B cell (primary cell): ENCODE measurements around the gene UGT1A7. TPM values are rescaled to one million over a fixed set of nuclear protein-coding genes. Genes with fewer than 3 reads are reported as not detected.

Experiments
- ATAC-seq: fragments of 200-7000 bp; cut with Tn5 transposase; one replicate; pipeline ENCODE4 v1.10.0; 2021; ENCODE audit warnings: low read depth, mild to moderate bottlenecking, moderate number of reproducible peaks, moderate library complexity
- CTCF ChIA-PET: fragments of 350-600 bp; sonication (Branson Sonifier 250); formaldehyde crosslinking; loops from one replicate; lab custom pipeline; 2021; ENCODE audit warnings: antibody characterized with exemption, inconsistent platforms; lab: Charles Lee
- POLR2A ChIA-PET: fragments of 350-600 bp; sonication (Branson Sonifier 250); formaldehyde crosslinking; loops from one replicate; lab custom pipeline; 2021; ENCODE audit warnings: antibody characterized with exemption; lab: Charles Lee
- DNase-seq: peaks from one replicate; pipeline ENCODE4 v3.0.0; 2013
- H2AFZ ChIP-seq: 2 replicates; pipeline ENCODE4 v1.6.1; 2012; ENCODE audit warnings: mild to moderate bottlenecking, low read depth, low read length; ENCODE audit not compliant: insufficient read depth, poor library complexity, severe bottlenecking
- H3K27ac ChIP-seq, 2 donors: 1 replicate in 1 of 2; 2 replicates in 1 of 2; pipeline ENCODE4 v1.5.1; 2012 to 2013; ENCODE audit warnings: low read length in 2 of 2, mild to moderate bottlenecking in 2 of 2, moderate library complexity in 1 of 2
- H3K27me3 ChIP-seq, 4 experiments: fragments of 200-600 bp in 1 of 4; sonication (generic) in 1 of 4; replicated peaks in 1 of 4; 1 replicate in 2 of 4; 2 replicates in 2 of 4; pipeline versions ENCODE4 v1.6.1 to v1.7.0; 2013 to 2016; ENCODE audit warnings: low read length in 3 of 4, mild to moderate bottlenecking in 2 of 4, mixed read lengths in 1 of 4, moderate library complexity in 1 of 4; ENCODE audit not compliant: insufficient read depth in 4 of 4, control insufficient read depth in 3 of 4; ENCODE audit errors: control extremely low read depth in 1 of 4
- H3K36me3 ChIP-seq, 2 experiments: replicated peaks in 1 of 2; 1 replicate in 1 of 2; 2 replicates in 1 of 2; pipeline versions ENCODE4 v1.6.1 to v1.7.1; 2013; ENCODE audit warnings: low read length in 1 of 2; ENCODE audit not compliant: insufficient read depth in 2 of 2, control insufficient read depth in 1 of 2; ENCODE audit errors: control extremely low read depth in 1 of 2, extremely low read depth in 1 of 2
- H3K4me1 ChIP-seq, 2 donors: fragments of 200-600 bp in 1 of 2; sonication (generic) in 1 of 2; 1 replicate in 1 of 2; 2 replicates in 1 of 2; pipeline versions ENCODE4 v1.5.1 to v1.6.1; 2013 to 2017; ENCODE audit warnings: low read length in 2 of 2; ENCODE audit not compliant: control insufficient read depth in 2 of 2, insufficient read depth in 2 of 2
- H3K4me2 ChIP-seq: replicated peaks from 2 replicates; pipeline ENCODE3; 2012; ENCODE audit warnings: mild to moderate bottlenecking, low read depth, low read length; ENCODE audit not compliant: poor library complexity, severe bottlenecking
- H3K4me3 ChIP-seq, 5 experiments: fragments of 200-600 bp in 1 of 5; sonication (generic) in 1 of 5; 1 replicate in 3 of 5; 2 replicates in 2 of 5; pipeline versions ENCODE4 v1.5.1 to v1.7.0; 2011 to 2016; ENCODE audit warnings: low read length in 4 of 5, mild to moderate bottlenecking in 4 of 5, low read depth in 2 of 5, control low read depth in 1 of 5, moderate library complexity in 1 of 5; ENCODE audit not compliant: insufficient read depth in 1 of 5; ENCODE audit errors: control extremely low read depth in 1 of 5, extremely low read depth in 1 of 5
- H3K79me2 ChIP-seq: fragments of 200-600 bp; sonication (generic); one replicate; pipeline ENCODE4 v1.6.0; 2016; ENCODE audit warnings: low read length; ENCODE audit not compliant: control insufficient read depth, insufficient read depth
- H3K9ac ChIP-seq: fragments of 200-600 bp; sonication (generic); 2 replicates; pipeline ENCODE4 v1.6.1; 2017; ENCODE audit warnings: mild to moderate bottlenecking, low read length, moderate library complexity
- H3K9me3 ChIP-seq, 3 donors: one replicate each; pipeline versions ENCODE4 v1.6.1 to v1.7.1; 2013; ENCODE audit warnings: low read length in 2 of 3; ENCODE audit not compliant: control insufficient read depth in 2 of 3, insufficient read depth in 1 of 3; ENCODE audit errors: control extremely low read depth in 1 of 3
- H4K20me1 ChIP-seq: 2 replicates; pipeline ENCODE4 v1.6.0; 2012; ENCODE audit warnings: mild to moderate bottlenecking, low read length; ENCODE audit not compliant: insufficient read depth, control insufficient read depth, poor library complexity, severe bottlenecking
- H3K27ac Mint-ChIP-seq: one replicate; pipeline ENCODE4 v1.8.0; 2021; ENCODE audit warnings: mixed read lengths
- H3K27me3 Mint-ChIP-seq: one replicate; pipeline ENCODE4 v1.8.0; 2021; ENCODE audit warnings: mixed read lengths
- H3K4me1 Mint-ChIP-seq: one replicate; pipeline ENCODE4 v1.8.0; 2021; ENCODE audit warnings: mixed read lengths
- H3K4me3 Mint-ChIP-seq: one replicate; pipeline ENCODE4 v1.8.0; 2021; ENCODE audit warnings: mixed read lengths
- H3K9me3 Mint-ChIP-seq: one replicate; pipeline ENCODE4 v1.8.0; 2022; ENCODE audit warnings: mixed read lengths; ENCODE audit not compliant: insufficient read depth
- CTCF ChIP-seq: fragments of 200-600 bp; IDR thresholded peaks from one replicate; pipeline ENCODE4 v1.8.0; 2022; ENCODE audit warnings: antibody characterized with exemption, mild to moderate bottlenecking
- EZH2 ChIP-seq: IDR thresholded peaks from 2 replicates; pipeline ENCODE4 v1.6.1; 2012; ENCODE audit warnings: borderline replicate concordance, low read depth, mild to moderate bottlenecking, moderate library complexity, low read length; ENCODE audit not compliant: insufficient read depth, poor library complexity, severe bottlenecking
- WGBS: methylation state at CpG from one replicate; pipeline ENCODE4 v1.1.5; 2013; ENCODE audit warnings: missing lambda C conversion rate; ENCODE audit not compliant: insufficient coverage; 5-methylcytosine and 5-hydroxymethylcytosine counted together
- intact Hi-C: fragments of 100-400 bp; cut with micrococcal nuclease; formaldehyde crosslinking; loops from one replicate; pipeline ENCODE4 v1.10.0; 2022
- polyA plus RNA-seq: library from polyadenylated mRNA; depleted of rRNA; stranded (reverse); fragments of >200 nt; gene quantifications from 2 replicates; pipeline ENCODE4 v1.2.3, GENCODE V29; 2012
- total RNA-seq, 2 donors: library from RNA; stranded (reverse); fragments of 120-200 nt in 1 of 2; gene quantifications; 1 replicate in 1 of 2; 2 replicates in 1 of 2; pipeline versions ENCODE4 v1.2.3 to v1.2.4, GENCODE V29; 2013 to 2022

The UGT1A7 gene
- total and polyA plus RNA-seq, 2 donors (not counting 1 experiment from before 2014, with no cell fraction given) = not detected

GRCh38 chr2:233684640-233685039 is 2.9 kb downstream of the UGT1A7 start:
- Histone ChIP-seq H3K4me3 (no peak overlapping the region), H3K79me2 (no peaks in the 10 kb centered on the region), H3K9me3 (no peaks in the 10 kb centered on the region), H3K27ac (no peak overlapping the region), H4K20me1 (no peaks in the 10 kb centered on the region), H3K36me3 (no peaks in the 10 kb centered on the region), H2AFZ (no peak overlapping the region), H3K9ac (no peak overlapping the region), H3K4me2 (no peak overlapping the region), H3K27me3 (peaks cover 0 to 4% (median 0%) of the 10 kb centered on the region in 4 experiments), H3K4me1 (peaks cover 0 to 6% of the 10 kb centered on the region in 2 donors)
- 83% methylated on average over 1 of the region's 1 CpG for WGBS
- intact Hi-C loops = no loop called here
- Mint-ChIP-seq H3K27ac (no peak overlapping the region), H3K9me3 (no peaks in the 10 kb centered on the region), H3K4me3 (no peak overlapping the region), H3K4me1 (peaks cover 16% of the 10 kb centered on the region), H3K27me3 (peaks cover 3% of the 10 kb centered on the region)
- DNase-seq (no peak), ATAC-seq (no peak)
- ChIA-PET POLR2A (no interaction called here), CTCF (no interaction called here)
- TF ChIP-seq EZH2 (no peak), CTCF (no peak)

DNA sequence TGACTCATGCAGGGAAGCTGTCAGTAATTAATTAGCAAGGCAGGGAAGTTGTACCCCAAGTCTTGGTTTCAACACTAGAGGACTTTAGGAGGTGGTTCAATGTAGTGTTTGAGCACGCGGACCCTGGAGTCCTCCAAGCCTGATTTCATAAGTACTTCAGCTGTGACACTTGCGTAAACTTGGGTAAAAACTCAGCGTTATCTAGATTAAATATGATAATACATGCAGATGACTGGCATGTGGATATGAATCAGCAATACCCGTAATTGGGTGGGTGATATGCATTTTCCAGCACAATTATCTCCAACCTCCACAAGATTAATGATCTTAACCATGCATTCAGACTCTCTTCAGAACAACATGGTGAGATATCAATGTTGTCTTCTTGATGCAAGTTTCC is 5.2 kb downstream of the UGT1A7 start:
- H3K9me3 Mint-ChIP-seq = no peaks in the 10 kb centered on the region
- ChIA-PET POLR2A (no interaction called here), CTCF (no interaction called here)
- Histone ChIP-seq H3K4me3 (no peak overlapping the region), H3K27ac (no peak overlapping the region), H3K4me1 (peaks cover 0 to 6% of the 10 kb centered on the region in 2 donors), H3K79me2 (no peaks in the 10 kb centered on the region), H3K27me3 (peaks cover 0 to 4% (median 0%) of the 10 kb centered on the region in 4 experiments), H4K20me1 (no peaks in the 10 kb centered on the region), H3K36me3 (no peaks in the 10 kb centered on the region), H3K4me2 (no peak overlapping the region), H3K9me3 (no peaks in the 10 kb centered on the region), H3K9ac (no peak overlapping the region), H2AFZ (no peak overlapping the region)
- no CpG with 5 or more reads among the region's 5 CpGs for WGBS
- intact Hi-C loops = no loop called here
- ATAC-seq (no peak), DNase-seq (no peak)
- peaks cover 6% of the 10 kb centered on the region for H3K27me3 Mint-ChIP-seq
- no peak for TF ChIP-seq EZH2
- no peak for TF ChIP-seq CTCF
- H3K4me1 Mint-ChIP-seq = peaks cover 14% of the 10 kb centered on the region
- no peak overlapping the region for H3K27ac Mint-ChIP-seq
- no peak overlapping the region for H3K4me3 Mint-ChIP-seq
